ENCODE data around the gene FRK.
"Not testable (repeated sequence)": the region's sequence is repeated elsewhere in the genome, so short reads cannot be mapped to it uniquely, and the experiment has no call there.

Gene FRK

GRCh38 chr6:116004841-116005815 lies 55.6 kb downstream of the FRK start:
- no peak for DNase-seq

GRCh38 chr6:116003668-116004067 lies 57.0 kb downstream of the FRK start:
- no peak for DNase-seq

- DNase-seq = no peak
Measured at GRCh38 chr6:116002756-116003155, 57.9 kb downstream of the FRK start.

GRCh38 chr6:115999235-115999634 lies 61.5 kb downstream of the FRK start:
- DNase-seq = no peak

- no peak for DNase-seq
Measured at GRCh38 chr6:115997990-115998585, 62.6 kb downstream of the FRK start.

GRCh38 chr6:115986026-115986425 lies 74.7 kb downstream of the FRK start:
- DNase-seq = no peak

- no peak for DNase-seq
Measured at GRCh38 chr6:115984809-115985208, 75.9 kb downstream of the FRK start.

GRCh38 chr6:115983998-115984397 lies 76.7 kb downstream of the FRK start:
- no peak for DNase-seq

- DNase-seq = no peak
Measured at GRCh38 chr6:115982453-115982852, 78.2 kb downstream of the FRK start.

- no peak for DNase-seq
Measured at GRCh38 chr6:115977220-115977619, 83.5 kb downstream of the FRK start.

GRCh38 chr6:115976321-115976870 lies 84.3 kb downstream of the FRK start:
- DNase-seq = no peak

GRCh38 chr6:115972679-115973078 lies 88.0 kb downstream of the FRK start:
- no peak for DNase-seq

GRCh38 chr6:115971785-115972184 lies 88.9 kb downstream of the FRK start:
- DNase-seq = no peak

GRCh38 chr6:115969930-115970273 lies 90.8 kb downstream of the FRK start:
- no peak for DNase-seq

- no peak for DNase-seq
Measured at GRCh38 chr6:115969207-115969929, 91.3 kb downstream of the FRK start.

- not testable (repeated sequence) for DNase-seq
Measured at GRCh38 chr6:115960286-115960685, 100.4 kb downstream of the FRK start.

GRCh38 chr6:115958958-115959357 lies 101.7 kb downstream of the FRK start:
- DNase-seq = no peak

GRCh38 chr6:115954740-115955139 lies 106.0 kb downstream of the FRK start:
- DNase-seq = no peak

- no peak for DNase-seq
Measured at GRCh38 chr6:115948751-115949150, 111.9 kb downstream of the FRK start.

- no peak for DNase-seq
Measured at GRCh38 chr6:115947966-115948541, 112.6 kb downstream of the FRK start.

GRCh38 chr6:115945812-115946211 lies 114.9 kb downstream of the FRK start:
- no peak for DNase-seq

GRCh38 chr6:115945306-115945705 lies 115.4 kb downstream of the FRK start:
- no peak for DNase-seq

GRCh38 chr6:115944829-115945228 lies 115.9 kb downstream of the FRK start:
- DNase-seq = not testable (repeated sequence)
